IMR-90 (cell line): Measurements from ENCODE around the gene DGKD. TPM values are rescaled to one million over a fixed set of nuclear protein-coding genes. Genes with fewer than 3 reads are reported as not detected.

Source experiments
- polyA plus RNA-seq, 3 experiments: library from polyadenylated mRNA; depleted of rRNA; stranded (reverse); fragments of >200 nt; gene quantifications; 2 replicates each; pipeline ENCODE4 v1.2.3, GENCODE V29; 2012; ENCODE audit warnings: low replicate concordance in 1 of 3
- total RNA-seq: library from RNA; depleted of rRNA; stranded (reverse); fragments of >200 nt; gene quantifications from 2 replicates; pipeline ENCODE4 v1.2.3, GENCODE V29; 2012
- TF ChIP-seq, protein P1 (sequence below): fragments of 150-350 bp; IDR thresholded peaks from 2 replicates; pipeline ENCODE4 v1.6.1; 2017; ENCODE audit warnings: mild to moderate bottlenecking, antibody characterized with exemption, low read length, low read depth

Gene DGKD
- total and polyA plus RNA-seq, 2 of the 4 experiments (the other 2 are of a cell fraction): 6.5 to 10.1 TPM

DNA sequence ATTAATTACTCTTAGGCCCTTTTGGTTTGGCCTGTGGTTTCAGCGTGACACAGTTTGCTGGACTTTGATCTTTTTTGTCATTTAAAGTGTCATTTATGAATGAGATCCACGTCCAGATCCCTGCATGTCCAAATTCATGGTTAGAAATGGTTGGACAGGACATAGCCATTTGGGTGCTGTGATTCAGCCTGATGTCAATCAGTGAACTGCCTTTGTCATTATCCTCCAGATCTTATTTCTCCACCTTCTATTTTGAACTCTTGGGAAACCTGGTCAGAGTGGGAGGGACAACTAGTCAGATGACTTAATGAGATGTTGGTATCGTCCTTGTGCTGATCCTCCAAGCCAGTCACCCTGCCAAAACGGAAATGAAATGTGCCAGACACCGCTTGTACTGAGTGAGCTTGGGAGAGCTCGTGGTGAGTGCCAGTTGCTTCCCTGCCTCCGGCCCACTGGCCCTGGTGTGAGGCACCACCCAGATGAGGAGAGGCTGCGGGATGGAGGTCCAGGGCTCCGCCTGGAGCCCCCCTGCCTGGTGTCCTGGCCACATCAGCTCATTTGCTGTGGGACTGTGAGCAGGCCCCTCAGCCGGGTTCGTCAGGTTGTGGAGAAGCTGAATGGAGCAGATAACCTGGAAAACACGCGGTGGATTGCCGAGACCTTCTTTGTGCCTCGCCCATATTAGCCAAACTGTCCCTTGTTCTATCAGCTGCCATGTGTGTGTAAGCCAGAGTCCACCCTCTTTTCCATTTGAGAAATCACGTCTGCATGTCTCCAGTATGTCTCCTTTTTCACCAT, 70.1 kb downstream of the DGKD start (continued):
- TF ChIP-seq, protein P1, sequence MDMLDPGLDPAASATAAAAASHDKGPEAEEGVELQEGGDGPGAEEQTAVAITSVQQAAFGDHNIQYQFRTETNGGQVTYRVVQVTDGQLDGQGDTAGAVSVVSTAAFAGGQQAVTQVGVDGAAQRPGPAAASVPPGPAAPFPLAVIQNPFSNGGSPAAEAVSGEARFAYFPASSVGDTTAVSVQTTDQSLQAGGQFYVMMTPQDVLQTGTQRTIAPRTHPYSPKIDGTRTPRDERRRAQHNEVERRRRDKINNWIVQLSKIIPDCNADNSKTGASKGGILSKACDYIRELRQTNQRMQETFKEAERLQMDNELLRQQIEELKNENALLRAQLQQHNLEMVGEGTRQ: no peak
